ENCODE data around the gene PROB1. TPM values are rescaled to one million over a fixed set of nuclear protein-coding genes. Genes with fewer than 3 reads are reported as not detected.

PROB1 gene
- total RNA-seq, 1 donor from 2014 or later, result 3.6 TPM

GRCh38 chr5:139394123-139394653, 716 bp downstream of the PROB1 start:
- TF ChIP-seq CTCF (IDR thresholded peaks at IDR 0.05), result no peak
- peak; percentile 15 for ATAC-seq (ENCODE audit: low read depth)
- CTCF ChIA-PET, result interaction anchor here (1.5 kb wide), 1 partner anchor 20 kb away, joined by 3 read pairs; no protein-coding TSS in a partner anchor
- no peaks in the 10 kb centered on the region for H3K9me3 Mint-ChIP-seq
- H3K27me3 Mint-ChIP-seq, result no peaks in the 10 kb centered on the region
- H3K4me3 Mint-ChIP-seq, result peak overlapping the region; percentile 94
- peak; percentile 77 for DNase-seq
- H3K4me1 Mint-ChIP-seq, result peaks cover 28% of the 10 kb centered on the region
- H3K27ac Mint-ChIP-seq, result no peak overlapping the region
- intact Hi-C loops (cut with micrococcal nuclease), result loop anchor here (5.0 to 10.0 kb wide), 4 partner anchors 197 to 718 kb away; partner anchors contain the start of genes PURA and SIL1
- POLR2A ChIA-PET, result interaction anchor here (0.8 to 7.5 kb wide), 4 partner anchors 10 to 818 kb away, joined by 3 to 112 read pairs (median 8); partner anchors contain the start of genes PAIP2 and SPATA24
- H3K36me3 Mint-ChIP-seq (ENCODE audit: low read depth), result peaks cover 9% of the 10 kb centered on the region

- Mint-ChIP-seq H3K27me3 (no peaks in the 10 kb centered on the region), H3K4me3 (peak overlapping the region; percentile 94), H3K9me3 (no peaks in the 10 kb centered on the region), H3K4me1 (peaks cover 32% of the 10 kb centered on the region), H3K27ac (peak overlapping the region; percentile 86), H3K36me3 (ENCODE audit: low read depth) (peaks cover 10% of the 10 kb centered on the region)
- CTCF ChIA-PET, result interaction anchor here (1.5 to 3.4 kb wide), 3 partner anchors 16 to 52 kb away, joined by 3 to 17 read pairs (median 7); partner anchors contain the start of gene PAIP2
- intact Hi-C loops (cut with micrococcal nuclease), result loop anchor here (2.0 to 10.0 kb wide), 5 partner anchors 196 to 851 kb away; partner anchors contain the start of genes ETF1, PURA and SIL1
- POLR2A ChIA-PET, result interaction anchor here (1.0 to 7.5 kb wide), 7 partner anchors 9 to 121 kb away, joined by 3 to 112 read pairs (median 11); partner anchors contain the start of genes MATR3, PAIP2 and SPATA24
- ATAC-seq (ENCODE audit: low read depth) (no peak), DNase-seq (no peak)
- no peak for TF ChIP-seq CTCF (IDR thresholded peaks at IDR 0.05)
Measured at GRCh38 chr5:139393497-139394122, 1.3 kb downstream of the PROB1 start.

GRCh38 chr5:139392678-139393496, 2.0 kb downstream of the PROB1 start:
- POLR2A ChIA-PET, result interaction anchor here (1.0 to 7.5 kb wide), 8 partner anchors 8 to 120 kb away, joined by 3 to 112 read pairs (median 9); partner anchors contain the start of genes MATR3, PAIP2 and SPATA24
- ATAC-seq (ENCODE audit: low read depth) (peak; percentile 62), DNase-seq (peak; percentile 89)
- CTCF ChIA-PET, result interaction anchor here (1.2 to 3.4 kb wide), 4 partner anchors 15 to 51 kb away, joined by 3 to 17 read pairs (median 5); partner anchors contain the start of gene PAIP2
- no peak for TF ChIP-seq CTCF (IDR thresholded peaks at IDR 0.05)
- peak overlapping the region; percentile 86 for H3K27ac Mint-ChIP-seq
- peak overlapping the region; percentile 94 for H3K4me3 Mint-ChIP-seq
- intact Hi-C loops (cut with micrococcal nuclease), result loop anchor here (1.0 to 10.0 kb wide), 11 partner anchors 11 to 850 kb away; partner anchors contain the start of genes ETF1, HSPA9, MATR3 and PAIP2
- peaks cover 10% of the 10 kb centered on the region for H3K36me3 Mint-ChIP-seq (ENCODE audit: low read depth)
- H3K27me3 Mint-ChIP-seq, result no peaks in the 10 kb centered on the region
- peaks cover 39% of the 10 kb centered on the region for H3K4me1 Mint-ChIP-seq
- H3K9me3 Mint-ChIP-seq, result no peaks in the 10 kb centered on the region

GRCh38 chr5:139392324-139392677, 2.6 kb downstream of the PROB1 start:
- Mint-ChIP-seq H3K4me1 (peaks cover 45% of the 10 kb centered on the region), H3K27ac (peak overlapping the region; percentile 95), H3K36me3 (ENCODE audit: low read depth) (peaks cover 10% of the 10 kb centered on the region), H3K27me3 (no peaks in the 10 kb centered on the region), H3K4me3 (peak overlapping the region; percentile 94), H3K9me3 (no peaks in the 10 kb centered on the region)
- ATAC-seq (ENCODE audit: low read depth) (peak; percentile 18), DNase-seq (no peak)
- no peak for TF ChIP-seq CTCF (IDR thresholded peaks at IDR 0.05)
- intact Hi-C loops (cut with micrococcal nuclease), result loop anchor here (1.0 to 10.0 kb wide), 11 partner anchors 12 to 850 kb away; partner anchors contain the start of genes ETF1, HSPA9, MATR3 and PAIP2
- ChIA-PET POLR2A (interaction anchor here (1.0 to 7.5 kb wide), 8 partner anchors 12 to 169 kb away, joined by 3 to 112 read pairs (median 9); partner anchors contain the start of genes MATR3, PAIP2, SPATA24 and UBE2D2), CTCF (interaction anchor here (1.2 to 3.4 kb wide), 3 partner anchors 15 to 50 kb away, joined by 3 to 17 read pairs (median 7); partner anchors contain the start of gene PAIP2)

All from activated B cell treated with CpG ODN at 0.5 μM for 24 hours (primary cell).